Fibroblast of mammary gland (primary cell): ENCODE data around the gene SBK1.

Source experiments
- DNase-seq: peaks from one replicate; pipeline ENCODE4 v3.0.0-alpha.2; 2010; ENCODE audit warnings: low read depth
- H3K4me3 ChIP-seq: 2 replicates; pipeline ENCODE4 v1.5.1; 2011; ENCODE audit warnings: low read depth, mild to moderate bottlenecking, low read length, moderate library complexity; ENCODE audit not compliant: control insufficient read depth
- TF ChIP-seq, protein P1 (sequence below): conservative IDR thresholded peaks from 2 replicates; pipeline ENCODE4 v1.5.1; 2011; ENCODE audit warnings: low read depth, low read length, inconsistent platforms; ENCODE audit not compliant: control insufficient read depth, insufficient read depth

Gene SBK1

DNA sequence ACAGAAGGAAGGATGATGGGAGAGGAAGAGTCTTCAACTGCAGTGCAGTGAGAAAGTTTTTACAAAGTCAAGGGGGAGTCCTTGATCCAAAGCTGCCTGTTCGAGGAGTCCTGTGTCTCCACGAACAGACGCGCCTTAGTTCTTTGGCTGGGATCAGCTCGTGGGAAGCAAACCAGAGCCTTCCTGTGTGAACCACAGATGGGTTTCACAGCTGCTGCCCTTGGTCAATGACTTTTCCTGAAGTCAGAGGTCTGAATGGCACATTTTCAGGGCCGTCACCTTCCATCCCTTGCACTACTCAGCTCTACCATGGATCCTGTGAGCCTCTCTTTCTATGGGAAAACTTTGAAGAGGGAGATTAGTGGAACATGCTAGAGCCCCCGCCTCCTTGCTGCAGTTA is 4.2 kb upstream of the SBK1 start:
- TF ChIP-seq, protein P1, sequence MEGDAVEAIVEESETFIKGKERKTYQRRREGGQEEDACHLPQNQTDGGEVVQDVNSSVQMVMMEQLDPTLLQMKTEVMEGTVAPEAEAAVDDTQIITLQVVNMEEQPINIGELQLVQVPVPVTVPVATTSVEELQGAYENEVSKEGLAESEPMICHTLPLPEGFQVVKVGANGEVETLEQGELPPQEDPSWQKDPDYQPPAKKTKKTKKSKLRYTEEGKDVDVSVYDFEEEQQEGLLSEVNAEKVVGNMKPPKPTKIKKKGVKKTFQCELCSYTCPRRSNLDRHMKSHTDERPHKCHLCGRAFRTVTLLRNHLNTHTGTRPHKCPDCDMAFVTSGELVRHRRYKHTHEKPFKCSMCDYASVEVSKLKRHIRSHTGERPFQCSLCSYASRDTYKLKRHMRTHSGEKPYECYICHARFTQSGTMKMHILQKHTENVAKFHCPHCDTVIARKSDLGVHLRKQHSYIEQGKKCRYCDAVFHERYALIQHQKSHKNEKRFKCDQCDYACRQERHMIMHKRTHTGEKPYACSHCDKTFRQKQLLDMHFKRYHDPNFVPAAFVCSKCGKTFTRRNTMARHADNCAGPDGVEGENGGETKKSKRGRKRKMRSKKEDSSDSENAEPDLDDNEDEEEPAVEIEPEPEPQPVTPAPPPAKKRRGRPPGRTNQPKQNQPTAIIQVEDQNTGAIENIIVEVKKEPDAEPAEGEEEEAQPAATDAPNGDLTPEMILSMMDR: no peak
- H3K4me3 ChIP-seq: no peak overlapping the region
- no peak for DNase-seq

DNA sequence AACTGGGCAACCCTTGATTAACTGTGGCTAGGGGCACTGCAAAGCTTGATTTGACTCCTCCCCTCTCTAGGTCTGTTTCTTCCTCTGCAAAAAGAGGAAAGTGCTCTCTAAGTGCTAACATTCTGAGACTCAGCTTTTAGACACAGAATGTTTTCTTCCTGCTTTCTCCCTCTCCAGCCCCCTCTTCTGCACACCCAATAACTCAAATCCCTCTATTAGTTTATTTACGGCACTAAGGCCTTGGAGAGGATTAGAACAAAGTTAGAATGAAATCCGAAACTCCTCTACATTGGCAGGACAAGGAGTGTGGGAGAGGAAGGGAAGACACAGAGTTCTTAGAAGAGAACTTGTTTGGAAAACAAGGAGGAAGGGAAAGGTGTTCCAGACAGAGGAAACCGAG is 3.3 kb upstream of the SBK1 start:
- H3K4me3 ChIP-seq: no peak overlapping the region
- TF ChIP-seq, protein P1: no peak
- no peak for DNase-seq

DNA sequence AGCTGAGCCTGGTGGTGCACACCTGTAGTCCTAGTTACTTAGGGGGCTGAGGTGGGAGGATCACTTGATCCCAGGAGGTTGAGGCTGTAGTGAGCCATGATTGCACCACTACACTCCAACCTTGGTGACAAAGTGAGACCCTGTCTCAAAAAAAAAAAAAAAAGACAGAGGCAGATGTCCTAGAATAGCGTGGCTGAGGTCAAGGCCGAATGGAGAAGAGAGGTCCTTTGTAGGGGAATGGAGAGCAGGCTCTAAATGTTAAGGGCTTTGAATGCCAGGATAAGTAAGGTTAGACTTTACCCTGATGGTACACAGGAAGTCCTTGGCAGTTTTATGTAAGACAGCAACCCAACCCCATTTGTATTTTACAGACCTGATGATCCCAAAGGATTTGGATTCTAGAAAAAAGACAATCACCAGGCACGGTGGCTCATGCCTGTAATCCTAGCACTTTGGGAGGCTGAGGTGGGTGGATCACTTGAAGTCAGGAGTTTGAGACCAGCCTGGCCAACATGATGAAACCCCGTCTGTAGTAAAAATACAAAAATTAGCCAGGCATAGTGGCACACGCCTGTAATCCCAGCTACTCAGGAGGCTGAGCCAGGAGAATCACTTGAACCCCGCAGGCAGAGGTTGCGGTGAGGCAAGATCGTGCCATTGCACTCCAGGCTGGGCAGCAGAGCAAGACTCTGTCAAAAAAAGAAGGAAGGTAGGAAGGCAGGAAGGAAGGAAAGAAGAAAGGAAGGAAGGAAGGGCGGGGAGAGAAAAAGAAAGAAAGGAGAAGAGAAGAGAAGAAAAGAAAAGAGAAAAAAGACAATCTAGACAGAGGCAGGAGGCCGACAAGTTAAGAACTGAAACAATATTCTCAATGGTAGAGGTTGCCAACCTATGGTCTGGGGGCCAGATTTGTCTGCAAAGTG is 2.1 kb upstream of the SBK1 start:
- no peak for DNase-seq
- no peak overlapping the region for H3K4me3 ChIP-seq
- TF ChIP-seq, protein P1: no peak

DNA sequence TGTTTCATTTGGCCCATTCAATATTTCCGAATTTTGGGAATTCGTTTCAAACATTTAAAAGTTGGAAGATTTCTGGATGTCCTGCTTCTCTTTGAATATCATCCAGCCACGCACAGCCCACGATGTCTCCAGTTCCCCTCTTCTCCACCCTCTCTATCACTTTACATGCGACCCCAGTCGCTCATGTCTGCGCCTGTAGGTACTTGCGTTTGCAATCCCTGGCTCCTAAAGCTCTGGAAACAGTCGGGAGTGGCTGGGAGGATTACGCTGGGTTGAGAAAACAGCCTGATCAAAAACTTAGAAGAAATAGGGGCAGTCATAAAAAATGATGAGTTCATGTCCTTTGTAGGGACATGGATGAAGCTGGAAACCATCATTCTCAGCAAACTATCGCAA is 1.5 kb upstream of the SBK1 start:
- TF ChIP-seq, protein P1: no peak
- no peak for DNase-seq
- H3K4me3 ChIP-seq: no peak overlapping the region

DNA sequence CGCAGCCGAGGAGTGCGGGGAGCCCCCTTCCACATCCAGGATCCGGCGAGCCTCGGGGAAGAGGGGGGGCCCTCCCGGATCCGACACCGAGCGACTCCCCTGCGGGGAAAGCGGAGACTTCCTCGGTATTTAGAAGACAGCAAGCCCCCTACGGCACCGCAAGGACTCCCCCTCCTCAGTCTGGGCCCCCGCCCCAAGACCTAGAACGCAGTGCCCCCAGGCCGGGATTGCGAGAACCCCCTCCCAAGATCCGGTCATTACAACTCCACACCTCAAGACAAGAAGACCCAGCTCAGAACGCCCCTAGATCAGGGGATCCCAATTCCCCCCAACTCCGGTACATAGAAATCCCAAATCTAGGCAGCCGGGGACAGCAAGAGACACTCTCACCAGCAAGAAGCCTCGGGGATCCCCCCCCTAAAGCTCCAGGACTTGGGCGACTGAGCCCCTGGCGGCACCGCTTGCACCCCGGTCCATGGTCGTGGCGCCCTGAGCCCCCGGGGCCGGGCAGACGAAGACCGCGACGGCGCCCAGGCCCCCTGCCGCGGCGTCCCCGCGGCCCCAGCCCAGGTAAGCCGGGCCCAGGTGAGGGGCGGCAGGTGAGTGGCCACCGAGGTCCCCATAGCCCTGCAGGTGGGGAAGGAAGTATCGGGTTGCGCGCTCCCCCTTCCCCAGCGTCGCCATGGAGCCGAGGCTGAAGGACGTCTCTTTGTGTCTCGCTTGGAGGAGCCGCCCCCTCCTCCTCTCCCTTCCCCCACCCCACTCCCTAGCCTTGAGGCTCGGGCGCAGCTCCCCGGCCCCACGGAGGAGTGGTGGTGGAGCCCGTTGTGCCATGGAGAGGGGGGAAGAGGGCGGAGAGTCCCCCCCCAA is 641 bp downstream of the SBK1 start:
- TF ChIP-seq, protein P1: no peak
- peak overlapping the region; percentile 13 for H3K4me3 ChIP-seq
- DNase-seq: no peak

DNA sequence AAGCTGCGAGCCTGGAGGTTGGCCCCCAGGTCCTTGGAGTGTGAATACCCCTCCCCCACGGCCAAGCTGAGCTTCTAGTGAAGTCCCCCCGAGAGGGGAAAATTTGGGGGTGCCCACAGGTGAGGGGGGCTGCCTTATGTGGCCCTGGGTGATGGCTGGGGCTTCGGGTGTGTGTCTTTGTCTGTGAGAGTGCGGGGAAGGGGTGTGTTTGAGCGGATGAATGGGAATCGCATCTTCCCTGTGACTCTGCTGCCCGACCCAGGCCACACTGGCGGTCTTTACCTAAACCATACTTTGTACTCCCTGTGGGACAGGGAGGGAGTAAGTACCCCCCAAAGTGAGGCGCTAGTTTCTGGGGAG is 1.3 kb downstream of the SBK1 start:
- TF ChIP-seq, protein P1: no peak
- no peak for DNase-seq
- H3K4me3 ChIP-seq: no peak overlapping the region
